Memory B cell (primary cell): ENCODE measurements around the gene CPT2.
A peak's percentile ranks its signal among the peaks of the same experiment; 100 is the strongest.

Experiments used
- ATAC-seq: fragments of 150-1000 bp; cut with Tn5 transposase; 2 replicates; pipeline ENCODE4 v1.10.0; 2021; ENCODE audit warnings: low read depth, mild to moderate bottlenecking, moderate library complexity
- DNase-seq, 2 donors: peaks; one replicate each; pipeline ENCODE4 v3.0.0; 2022; ENCODE audit warnings: low spot score in 2 of 2
- H3K27ac Mint-ChIP-seq: one replicate; pipeline ENCODE4 v1.8.0; 2022; ENCODE audit warnings: mild to moderate bottlenecking, moderate library complexity, mixed read lengths
- H3K27me3 Mint-ChIP-seq: one replicate; pipeline ENCODE4 v1.8.0; 2022; ENCODE audit warnings: mixed read lengths
- H3K36me3 Mint-ChIP-seq: one replicate; pipeline ENCODE4 v1.8.0; 2022; ENCODE audit warnings: mild to moderate bottlenecking, mixed read lengths
- H3K4me1 Mint-ChIP-seq: one replicate; pipeline ENCODE4 v1.8.0; 2022; ENCODE audit warnings: mixed read lengths
- H3K4me3 Mint-ChIP-seq: one replicate; pipeline ENCODE4 v1.8.0; 2022; ENCODE audit warnings: mild to moderate bottlenecking, moderate library complexity, mixed read lengths
- H3K9me3 Mint-ChIP-seq: one replicate; pipeline ENCODE4 v1.8.0; 2022; ENCODE audit warnings: mixed read lengths

Gene CPT2

DNA sequence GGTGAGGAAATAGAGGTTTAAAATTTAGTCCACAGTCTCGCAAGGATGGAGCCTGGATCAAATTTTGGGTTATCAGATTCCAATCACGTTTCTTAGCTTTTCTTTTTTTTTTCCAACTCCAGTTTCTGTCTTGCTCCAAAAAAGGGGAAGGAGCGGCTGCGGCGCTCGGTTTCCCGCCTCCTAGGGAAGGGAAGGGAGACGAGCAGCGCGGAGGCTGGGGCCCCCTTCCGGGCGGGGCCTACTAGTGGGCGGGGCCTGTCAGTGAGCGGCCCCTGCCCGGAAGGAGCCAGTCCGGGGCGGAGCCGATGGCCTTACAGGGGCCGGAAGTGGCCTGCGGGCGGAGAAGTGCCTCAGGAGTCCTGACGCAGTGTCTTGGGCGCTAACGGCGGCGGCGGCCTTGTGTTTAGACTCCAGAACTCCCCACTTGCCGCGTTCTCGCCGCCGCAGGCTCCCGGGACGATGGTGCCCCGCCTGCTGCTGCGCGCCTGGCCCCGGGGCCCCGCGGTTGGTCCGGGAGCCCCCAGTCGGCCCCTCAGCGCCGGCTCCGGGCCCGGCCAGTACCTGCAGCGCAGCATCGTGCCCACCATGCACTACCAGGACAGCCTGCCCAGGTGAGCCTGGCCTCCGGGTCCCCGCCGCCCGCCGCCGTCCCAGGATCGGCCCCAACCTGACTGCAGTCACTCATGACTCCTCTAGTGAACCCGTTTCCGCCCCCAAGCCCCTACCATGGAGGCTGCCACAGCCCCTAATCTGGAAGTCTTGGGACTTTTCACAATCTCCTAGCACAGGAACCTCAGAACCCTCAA, at the start of gene CPT2:
Gene CPT2, plus strand, starts transcription at position 340 of the 806 bp plus-strand sequence. Its CDS starts 120 bp downstream, at position 460.
- Mint-ChIP-seq H3K4me3 (peak within 1 kb of the TSS; percentile 83), H3K27ac (peak within 1 kb of the TSS; percentile 88)

DNA sequence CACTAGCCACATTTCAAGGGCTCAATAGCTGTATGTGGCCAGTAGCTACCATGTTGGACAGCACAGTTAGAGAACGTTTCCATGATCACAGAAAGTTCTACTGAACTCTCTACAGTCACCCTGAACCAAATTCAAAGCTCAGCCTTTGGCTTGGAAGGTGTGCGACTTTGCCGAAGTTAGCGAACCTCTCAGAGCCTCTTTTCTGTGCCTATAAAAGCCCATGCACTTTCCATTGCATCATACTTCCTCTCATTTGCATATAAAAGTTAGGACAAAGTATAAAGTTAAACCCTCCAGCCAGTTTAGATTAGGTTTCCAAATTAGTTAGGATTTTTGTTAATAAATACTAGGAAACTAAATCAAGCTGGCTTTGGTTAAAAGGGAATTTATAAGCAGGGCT, 49.5 kb upstream of the CPT2 start:
- no peaks in the 10 kb centered on the region for H3K36me3 Mint-ChIP-seq
- no peaks in the 10 kb centered on the region for H3K9me3 Mint-ChIP-seq
- H3K27me3 Mint-ChIP-seq = peaks cover 4% of the 10 kb centered on the region
- H3K4me3 Mint-ChIP-seq = no peak overlapping the region
- H3K27ac Mint-ChIP-seq = no peak overlapping the region
- no peaks in the 10 kb centered on the region for H3K4me1 Mint-ChIP-seq
- DNase-seq (no peak), ATAC-seq (no peak)

More for the DNA sequence above, at the start of gene CPT2:
- Mint-ChIP-seq H3K9me3 (peaks cover 2% of the 10 kb centered on the region), H3K27me3 (no peaks in the 10 kb centered on the region), H3K4me1 (peaks cover 13% of the 10 kb centered on the region), H3K36me3 (peaks cover 11% of the 10 kb centered on the region)
- peak; percentile 67 to 74 for DNase-seq
- peak; percentile 97 for ATAC-seq

DNA sequence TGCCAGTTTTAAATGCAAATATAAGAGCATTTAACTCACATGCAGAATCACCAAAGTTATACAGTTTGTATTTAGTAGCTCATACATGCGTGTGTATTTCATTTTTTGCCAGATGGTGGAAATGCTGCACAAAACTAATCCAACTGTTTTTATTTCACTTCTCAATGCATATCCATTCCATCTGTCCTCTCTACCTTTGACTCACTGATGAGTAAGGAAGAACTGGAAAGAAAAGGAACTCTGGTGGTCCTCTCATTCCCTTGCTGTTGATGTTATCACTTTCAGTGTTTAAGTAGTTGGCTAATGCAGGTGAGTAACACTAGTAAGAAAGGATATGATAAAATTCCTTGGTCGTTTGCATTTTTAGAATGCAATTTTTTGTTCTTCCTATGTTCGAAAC, 48.5 kb upstream of the CPT2 start:
- Mint-ChIP-seq H3K9me3 (no peaks in the 10 kb centered on the region), H3K27me3 (peaks cover 4% of the 10 kb centered on the region), H3K4me3 (no peak overlapping the region), H3K27ac (no peak overlapping the region), H3K4me1 (no peaks in the 10 kb centered on the region), H3K36me3 (no peaks in the 10 kb centered on the region)
- no peak for ATAC-seq
- no peak for DNase-seq

DNA sequence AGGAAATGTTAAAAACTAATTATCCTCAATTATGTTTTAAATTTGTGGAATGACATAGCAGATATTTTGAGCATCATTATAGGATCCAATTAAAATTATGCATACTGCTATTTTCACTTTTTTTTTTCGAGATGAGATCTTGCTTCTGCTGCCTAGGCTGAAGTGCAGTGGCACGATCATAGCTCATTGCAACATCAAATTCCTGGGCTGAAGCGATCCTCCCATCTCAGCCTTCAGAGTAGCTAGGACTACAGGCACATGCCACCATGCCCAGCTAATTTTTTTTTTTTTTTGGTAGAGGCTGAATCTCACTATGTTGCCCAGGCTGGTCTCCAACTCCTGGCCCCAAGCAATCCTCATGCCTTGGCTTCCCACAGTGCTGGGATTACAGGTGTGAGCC, 42.9 kb upstream of the CPT2 start:
- ATAC-seq (no peak), DNase-seq (no peak)
- H3K27me3 Mint-ChIP-seq = peaks cover 3% of the 10 kb centered on the region
- no peaks in the 10 kb centered on the region for H3K4me1 Mint-ChIP-seq
- no peak overlapping the region for H3K4me3 Mint-ChIP-seq
- H3K27ac Mint-ChIP-seq = no peak overlapping the region
- no peaks in the 10 kb centered on the region for H3K36me3 Mint-ChIP-seq
- H3K9me3 Mint-ChIP-seq = no peaks in the 10 kb centered on the region

DNA sequence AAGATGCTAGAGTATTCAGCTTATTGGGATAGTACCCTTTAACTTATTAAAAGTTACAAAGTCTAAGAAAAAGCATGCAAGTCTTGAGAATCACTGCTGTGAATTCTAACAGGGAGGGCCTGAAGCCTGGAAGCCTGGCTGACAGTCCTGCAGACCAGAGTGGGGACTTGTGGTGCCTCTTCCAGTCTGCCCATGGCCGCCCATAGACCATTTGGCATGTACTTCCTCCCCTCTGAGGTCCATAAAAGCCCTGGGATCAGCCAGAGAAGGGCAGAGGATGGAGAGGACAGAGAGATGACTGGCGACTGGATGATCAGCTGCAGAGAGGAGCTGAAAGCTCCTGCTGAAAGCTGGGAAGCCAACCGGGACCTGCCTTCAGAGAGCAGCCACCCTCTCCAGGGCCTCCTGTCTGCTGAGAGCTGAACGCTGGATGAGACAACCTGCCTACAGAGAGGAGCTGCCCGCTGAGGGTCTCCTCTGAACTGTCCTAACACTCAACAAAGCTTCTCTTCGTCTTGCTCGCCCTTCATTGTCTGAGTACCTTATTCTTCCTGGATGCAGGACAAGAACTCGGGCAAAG, 41.7 kb upstream of the CPT2 start:
- Mint-ChIP-seq H3K27me3 (peaks cover 3% of the 10 kb centered on the region), H3K36me3 (no peaks in the 10 kb centered on the region), H3K27ac (no peak overlapping the region), H3K4me3 (no peak overlapping the region), H3K9me3 (no peaks in the 10 kb centered on the region), H3K4me1 (no peaks in the 10 kb centered on the region)
- ATAC-seq (no peak), DNase-seq (no peak)

DNA sequence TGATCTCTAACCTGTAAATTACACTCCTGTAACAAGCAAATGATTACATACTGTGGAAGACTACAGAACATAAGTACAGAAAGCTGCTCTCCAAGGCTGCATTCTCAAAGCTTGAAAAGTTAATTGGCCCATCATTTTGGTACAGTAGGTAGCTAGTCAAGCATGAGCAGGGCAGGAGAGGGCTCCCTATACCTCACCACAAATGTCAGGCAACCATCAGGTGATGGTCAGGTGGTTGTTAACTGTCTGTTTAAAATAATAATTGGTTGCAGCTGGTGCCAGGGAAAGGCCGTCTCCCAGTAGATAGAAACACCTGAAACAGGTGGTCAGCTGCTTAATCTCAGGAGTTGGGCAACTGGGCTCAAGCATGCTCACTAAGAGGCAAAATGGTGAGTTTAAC, 41.1 kb upstream of the CPT2 start:
- peaks cover 3% of the 10 kb centered on the region for H3K27me3 Mint-ChIP-seq
- no peak overlapping the region for H3K27ac Mint-ChIP-seq
- H3K4me3 Mint-ChIP-seq = no peak overlapping the region
- ATAC-seq (no peak), DNase-seq (no peak)
- H3K36me3 Mint-ChIP-seq = no peaks in the 10 kb centered on the region
- no peaks in the 10 kb centered on the region for H3K4me1 Mint-ChIP-seq
- H3K9me3 Mint-ChIP-seq = no peaks in the 10 kb centered on the region

DNA sequence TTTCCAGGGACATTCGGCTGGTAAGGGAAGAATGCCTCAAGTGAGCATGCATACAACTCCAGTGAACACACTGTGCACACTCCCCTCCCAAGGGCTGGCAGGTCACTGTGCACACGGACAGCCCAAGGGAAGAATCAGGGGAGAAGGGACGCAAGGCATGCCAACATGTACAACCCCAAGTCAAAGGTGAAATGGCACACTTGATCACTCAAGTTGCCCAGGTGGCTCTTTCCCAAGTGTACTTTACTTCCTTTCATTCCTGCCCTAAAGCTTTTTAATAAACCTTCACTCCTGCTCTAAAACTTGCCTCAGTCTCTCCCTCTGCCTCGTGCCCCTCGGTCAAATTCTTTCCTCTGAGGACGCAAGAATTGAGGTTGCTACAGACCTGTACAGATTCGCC, 40.7 kb upstream of the CPT2 start:
- Mint-ChIP-seq H3K4me1 (no peaks in the 10 kb centered on the region), H3K4me3 (no peak overlapping the region), H3K9me3 (no peaks in the 10 kb centered on the region), H3K27ac (no peak overlapping the region), H3K27me3 (peaks cover 3% of the 10 kb centered on the region), H3K36me3 (no peaks in the 10 kb centered on the region)
- ATAC-seq = no peak
- DNase-seq = no peak

DNA sequence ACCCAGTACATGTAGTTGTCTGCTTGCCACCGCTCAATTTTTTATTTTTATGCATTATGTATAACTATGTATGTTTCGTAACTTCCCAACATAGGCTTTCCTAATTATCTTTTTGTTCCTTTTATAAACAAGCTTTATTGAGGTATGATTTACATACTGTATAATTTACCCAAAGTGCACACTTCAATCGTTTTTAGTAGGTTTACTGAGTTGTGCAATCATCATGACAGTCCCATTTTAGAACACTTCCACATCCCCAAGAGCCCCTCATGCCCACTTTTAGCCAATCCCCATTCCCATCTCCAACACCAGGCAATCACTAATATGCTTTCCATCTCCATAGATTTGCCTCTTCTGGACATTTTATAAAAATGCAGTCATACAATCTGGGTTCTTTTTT, 39.8 kb upstream of the CPT2 start:
- DNase-seq (no peak), ATAC-seq (no peak)
- H3K27ac Mint-ChIP-seq = no peak overlapping the region
- H3K27me3 Mint-ChIP-seq = peaks cover 3% of the 10 kb centered on the region
- H3K4me3 Mint-ChIP-seq = no peak overlapping the region
- H3K9me3 Mint-ChIP-seq = no peaks in the 10 kb centered on the region
- no peaks in the 10 kb centered on the region for H3K4me1 Mint-ChIP-seq
- no peaks in the 10 kb centered on the region for H3K36me3 Mint-ChIP-seq

DNA sequence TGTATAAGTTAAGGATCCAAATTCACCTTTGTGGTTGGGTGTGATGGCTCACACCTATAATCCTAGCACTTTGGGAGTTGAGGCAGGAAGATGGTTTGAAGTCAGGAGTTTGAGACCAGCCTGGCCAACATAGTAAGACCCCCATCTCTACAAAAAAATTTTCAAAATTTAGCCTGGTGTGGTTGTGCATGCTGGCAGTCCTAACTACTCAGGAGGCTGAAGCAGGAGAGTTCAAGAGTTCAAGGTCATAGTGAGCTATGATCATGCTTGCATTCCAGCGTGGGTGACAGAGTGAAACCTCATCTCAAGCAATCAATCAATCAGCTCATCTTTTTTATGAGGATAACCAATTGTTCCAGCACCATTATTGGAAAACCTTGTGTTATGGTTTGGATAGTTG, 37.7 kb upstream of the CPT2 start:
- no peaks in the 10 kb centered on the region for H3K36me3 Mint-ChIP-seq
- no peaks in the 10 kb centered on the region for H3K4me1 Mint-ChIP-seq

DNA sequence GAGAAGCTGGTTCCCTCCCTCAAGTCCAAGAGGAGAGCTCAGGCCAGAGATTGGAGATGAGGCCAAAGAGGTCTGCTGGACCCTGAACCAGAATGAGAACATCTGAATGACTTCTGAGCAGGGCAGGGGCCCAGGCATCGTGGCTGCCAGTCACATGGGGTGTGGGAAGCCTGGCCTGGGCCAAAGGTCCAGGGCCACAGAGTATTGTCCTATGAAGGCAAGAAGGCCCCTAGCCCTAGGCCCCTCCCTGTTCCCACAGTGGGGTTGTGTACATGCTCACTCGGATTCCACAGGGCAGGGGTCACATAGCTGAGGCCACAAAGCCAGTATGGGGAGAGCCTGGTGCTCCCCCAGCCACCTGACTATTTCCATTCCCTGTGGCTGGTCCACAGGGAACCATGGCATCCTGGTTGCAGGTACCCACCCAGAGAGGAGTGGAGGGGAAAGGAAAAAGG, 35.7 kb upstream of the CPT2 start:
- DNase-seq (no peak), ATAC-seq (no peak)
- H3K4me1 Mint-ChIP-seq = no peaks in the 10 kb centered on the region
- H3K36me3 Mint-ChIP-seq = no peaks in the 10 kb centered on the region
- peaks cover 10% of the 10 kb centered on the region for H3K27me3 Mint-ChIP-seq
- H3K9me3 Mint-ChIP-seq = no peaks in the 10 kb centered on the region
- H3K27ac Mint-ChIP-seq = no peak overlapping the region
- no peak overlapping the region for H3K4me3 Mint-ChIP-seq

More for the DNA sequence above, 37.7 kb upstream of the CPT2 start:
- ATAC-seq = no peak
- DNase-seq = no peak
- Mint-ChIP-seq H3K27ac (no peak overlapping the region), H3K9me3 (no peaks in the 10 kb centered on the region), H3K27me3 (peaks cover 8% of the 10 kb centered on the region), H3K4me3 (no peak overlapping the region)

DNA sequence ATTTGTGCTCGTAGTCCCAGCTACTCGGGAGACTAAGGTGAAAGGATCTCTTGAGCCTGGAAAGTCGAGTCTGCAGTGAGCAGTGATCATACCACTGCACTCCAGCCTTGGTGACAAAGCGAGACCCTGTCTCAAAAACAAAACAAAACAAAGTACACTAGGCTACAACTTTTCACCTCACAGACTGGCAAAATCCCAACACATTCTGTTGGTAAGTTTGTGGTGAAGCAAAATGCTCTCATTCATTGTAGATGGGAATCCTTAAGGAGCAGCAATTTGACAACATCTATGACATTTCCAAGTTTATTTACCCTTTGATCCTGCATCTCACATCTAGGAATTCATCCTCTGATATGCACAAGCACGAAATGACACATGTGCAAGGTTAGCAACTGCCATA, 34.0 kb upstream of the CPT2 start:
- no peaks in the 10 kb centered on the region for H3K36me3 Mint-ChIP-seq
- H3K27me3 Mint-ChIP-seq = peaks cover 10% of the 10 kb centered on the region
- H3K4me3 Mint-ChIP-seq = no peak overlapping the region
- ATAC-seq = no peak
- H3K9me3 Mint-ChIP-seq = no peaks in the 10 kb centered on the region
- no peak overlapping the region for H3K27ac Mint-ChIP-seq
- H3K4me1 Mint-ChIP-seq = no peaks in the 10 kb centered on the region
- DNase-seq = no peak

DNA sequence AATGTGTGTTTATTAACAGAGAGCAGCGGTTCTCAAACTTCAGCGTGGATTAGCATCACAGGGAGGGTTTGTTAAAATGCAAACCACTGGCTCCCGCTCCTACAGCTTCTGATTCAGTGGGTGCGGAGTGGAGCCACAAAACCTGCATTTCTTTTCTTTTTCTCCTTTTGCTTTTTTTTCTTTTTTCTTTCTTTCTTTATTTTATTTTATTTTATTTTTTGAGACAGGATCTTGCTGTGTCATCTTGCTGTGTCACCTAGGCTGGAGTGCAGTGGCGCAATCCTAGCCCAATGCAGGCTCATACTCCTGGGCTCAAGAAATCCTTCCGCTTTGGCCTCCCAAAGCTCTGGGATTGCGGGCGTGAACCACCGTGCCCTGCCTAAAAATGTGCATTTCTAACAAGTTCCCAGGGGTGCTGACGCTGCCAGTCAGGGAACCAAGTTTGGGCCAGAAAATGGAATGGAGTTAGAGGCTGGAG, 33.3 kb upstream of the CPT2 start:
- no peak for ATAC-seq

DNA sequence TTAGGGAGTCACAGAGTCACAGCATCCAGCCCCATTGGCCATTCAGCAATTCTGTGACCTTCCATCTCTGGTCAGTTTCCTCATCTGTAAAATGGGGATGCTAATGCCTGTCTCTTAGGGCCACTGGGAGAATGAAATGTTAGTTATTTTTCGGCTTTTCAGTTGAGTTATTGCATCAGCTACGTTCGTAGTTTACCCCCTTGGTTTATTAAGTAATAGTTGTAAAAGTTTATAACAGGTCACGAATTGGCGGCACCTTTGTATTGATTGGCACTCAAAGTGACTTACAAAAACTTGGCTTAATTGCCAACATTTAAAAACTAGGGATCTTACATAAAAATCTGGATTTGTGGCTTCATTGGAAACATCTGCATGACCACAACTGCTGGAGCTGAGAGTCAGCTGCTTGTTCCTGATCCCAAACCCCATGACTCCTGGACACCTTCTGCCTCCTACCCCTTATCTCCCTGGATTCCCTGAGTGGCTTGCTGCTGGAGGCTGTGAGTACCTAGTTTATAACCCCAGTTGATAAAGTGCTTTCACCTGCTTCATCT, 31.1 kb upstream of the CPT2 start:
- Mint-ChIP-seq H3K4me3 (no peak overlapping the region), H3K9me3 (no peaks in the 10 kb centered on the region)

More for the DNA sequence above, 33.3 kb upstream of the CPT2 start:
- Mint-ChIP-seq H3K9me3 (no peaks in the 10 kb centered on the region), H3K27me3 (peaks cover 8% of the 10 kb centered on the region), H3K4me1 (no peaks in the 10 kb centered on the region), H3K4me3 (no peak overlapping the region), H3K36me3 (no peaks in the 10 kb centered on the region), H3K27ac (no peak overlapping the region)
- DNase-seq = no peak

DNA sequence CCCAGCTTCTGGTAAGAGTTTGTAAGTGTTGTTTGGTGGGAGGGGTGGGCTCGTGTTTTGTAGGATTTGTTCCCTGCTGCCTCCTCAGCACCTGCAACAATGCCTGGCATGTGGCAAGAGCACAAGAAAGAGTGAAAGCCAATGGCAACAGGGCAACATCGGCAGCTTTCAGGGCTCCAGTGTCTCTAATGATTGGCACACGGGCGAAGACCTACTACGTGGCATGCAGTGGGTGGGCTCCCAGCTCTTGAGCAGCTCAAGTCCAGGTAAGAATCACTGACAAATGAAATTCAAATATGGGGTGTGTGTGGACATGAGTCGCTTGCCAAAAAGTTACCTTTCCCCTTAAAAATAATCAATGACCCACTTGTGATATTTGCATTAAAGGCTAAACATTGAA, 30.3 kb upstream of the CPT2 start:
- ATAC-seq (no peak), DNase-seq (no peak)
- no peak overlapping the region for H3K4me3 Mint-ChIP-seq
- no peaks in the 10 kb centered on the region for H3K4me1 Mint-ChIP-seq
- H3K36me3 Mint-ChIP-seq = no peaks in the 10 kb centered on the region
- H3K27me3 Mint-ChIP-seq = peaks cover 8% of the 10 kb centered on the region
- H3K27ac Mint-ChIP-seq = no peak overlapping the region
- H3K9me3 Mint-ChIP-seq = no peaks in the 10 kb centered on the region

More for the DNA sequence above, 31.1 kb upstream of the CPT2 start:
- ATAC-seq (no peak), DNase-seq (no peak)
- H3K36me3 Mint-ChIP-seq = no peaks in the 10 kb centered on the region
- no peaks in the 10 kb centered on the region for H3K4me1 Mint-ChIP-seq
- no peak overlapping the region for H3K27ac Mint-ChIP-seq
- H3K27me3 Mint-ChIP-seq = peaks cover 8% of the 10 kb centered on the region
